Skeletal muscle tissue (tissue), 4 donors: ENCODE results near the gene HS6ST3. TPM values are rescaled to one million over a fixed set of nuclear protein-coding genes. Genes with fewer than 3 reads are reported as not detected.

Source experiments
- H3K27ac ChIP-seq: one replicate; pipeline ENCODE4 v1.7.0; 2013; ENCODE audit warnings: mild to moderate bottlenecking, low read depth, low read length, inconsistent platforms
- H3K27me3 ChIP-seq, 3 donors: one replicate each; pipeline ENCODE4 v1.7.0; 2013; ENCODE audit warnings: low read length in 3 of 3; ENCODE audit not compliant: control insufficient read depth in 3 of 3, insufficient read depth in 3 of 3
- H3K36me3 ChIP-seq, 3 donors: one replicate each; pipeline ENCODE4 v1.7.0; 2013; ENCODE audit warnings: low read length in 3 of 3; ENCODE audit not compliant: control insufficient read depth in 3 of 3, insufficient read depth in 3 of 3
- H3K4me1 ChIP-seq, 3 donors: one replicate each; pipeline ENCODE4 v1.7.0; 2013; ENCODE audit warnings: low read length in 3 of 3, mild to moderate bottlenecking in 3 of 3; ENCODE audit not compliant: control insufficient read depth in 3 of 3, insufficient read depth in 3 of 3
- H3K4me3 ChIP-seq, 3 donors: one replicate each; pipeline ENCODE4 v1.7.0; 2013; ENCODE audit warnings: low read length in 3 of 3
- H3K9ac ChIP-seq, 3 donors: one replicate each; pipeline ENCODE4 v1.7.0; 2013; ENCODE audit warnings: low read length in 3 of 3, mild to moderate bottlenecking in 3 of 3, moderate library complexity in 2 of 3, low read depth in 1 of 3
- H3K9me3 ChIP-seq, 3 donors: one replicate each; pipeline ENCODE4 v1.7.0; 2013; ENCODE audit warnings: low read length in 3 of 3; ENCODE audit not compliant: control insufficient read depth in 3 of 3
- total RNA-seq: library from RNA; depleted of rRNA; stranded (reverse); fragments of >200 nt; gene quantifications from one replicate; pipeline ENCODE4 v1.2.3, GENCODE V29; 2014
- donor health status: Osteomylitis.

The HS6ST3 gene
- total RNA-seq, 1 donor from 2014 or later, result 0.52 TPM

- Histone ChIP-seq H3K9me3 (no peaks in the 10 kb centered on the region), H3K9ac (no peak overlapping the region), H3K4me1 (no peaks in the 10 kb centered on the region), H3K4me3 (no peak overlapping the region), H3K36me3 (no peaks in the 10 kb centered on the region), H3K27me3 (no peaks in the 10 kb centered on the region), H3K27ac (no peak overlapping the region)
Measured at GRCh38 chr13:96191367-96191766, 101.5 kb downstream of the HS6ST3 start.

DNA sequence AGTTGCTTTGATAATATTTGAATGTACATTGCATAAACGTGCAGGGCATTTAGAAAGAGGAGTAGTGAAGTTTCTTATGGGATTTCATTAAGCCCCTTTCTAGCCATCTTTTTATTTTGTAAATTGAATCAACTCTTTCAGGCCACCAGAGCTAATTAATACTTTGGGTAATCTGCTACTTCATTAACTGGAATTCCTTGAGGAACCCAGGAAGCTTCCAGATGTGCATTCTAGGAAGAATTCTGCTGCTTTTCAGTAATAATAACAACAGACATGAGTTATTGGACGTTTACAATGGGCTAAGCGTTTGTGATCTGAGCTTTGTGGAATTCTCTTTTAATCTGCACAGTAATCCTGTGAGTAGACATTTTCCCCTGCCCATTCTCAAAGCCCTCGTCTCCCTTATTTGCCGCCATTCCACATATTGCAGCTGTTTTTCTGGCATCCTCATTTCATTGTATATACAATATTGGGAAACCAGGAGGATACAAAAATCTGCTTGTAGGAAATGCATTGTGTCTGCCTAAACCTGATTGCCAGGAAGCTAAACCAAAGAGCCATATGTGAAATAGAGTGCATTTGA, 103.9 kb downstream of the HS6ST3 start:
- H3K36me3 ChIP-seq, result no peaks in the 10 kb centered on the region
- no peak overlapping the region for H3K27ac ChIP-seq
- no peak overlapping the region for H3K4me3 ChIP-seq
- H3K9me3 ChIP-seq, result no peaks in the 10 kb centered on the region
- H3K9ac ChIP-seq, result no peak overlapping the region
- no peaks in the 10 kb centered on the region for H3K27me3 ChIP-seq
- no peaks in the 10 kb centered on the region for H3K4me1 ChIP-seq

- Histone ChIP-seq H3K27me3 (no peaks in the 10 kb centered on the region), H3K9ac (no peak overlapping the region), H3K27ac (no peak overlapping the region), H3K9me3 (no peaks in the 10 kb centered on the region), H3K4me1 (no peaks in the 10 kb centered on the region), H3K36me3 (no peaks in the 10 kb centered on the region), H3K4me3 (no peak overlapping the region)
Measured at GRCh38 chr13:96198038-96198437, 108.1 kb downstream of the HS6ST3 start.

DNA sequence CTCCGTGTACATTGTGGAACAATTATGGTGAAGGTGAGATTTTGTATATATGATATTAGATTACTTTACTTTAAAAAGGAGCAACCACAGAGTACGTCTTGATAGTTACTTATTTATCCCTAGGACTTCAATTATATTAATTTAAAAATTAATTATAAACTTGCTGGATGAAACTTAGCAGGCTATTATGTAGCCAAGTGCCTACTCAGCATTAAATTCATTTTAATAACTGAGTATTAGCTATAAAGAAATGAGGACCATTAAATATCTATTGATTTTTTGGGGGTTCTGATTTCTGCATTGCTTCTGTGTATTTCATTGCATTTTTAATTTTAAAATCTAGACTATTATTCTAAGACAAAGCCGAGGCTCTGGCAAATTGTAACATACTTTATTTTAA, 109.4 kb downstream of the HS6ST3 start:
- H3K4me3 ChIP-seq, result no peak overlapping the region
- no peaks in the 10 kb centered on the region for H3K36me3 ChIP-seq
- H3K4me1 ChIP-seq, result no peaks in the 10 kb centered on the region
- no peak overlapping the region for H3K27ac ChIP-seq
- no peaks in the 10 kb centered on the region for H3K27me3 ChIP-seq
- no peaks in the 10 kb centered on the region for H3K9me3 ChIP-seq
- H3K9ac ChIP-seq, result no peak overlapping the region

GRCh38 chr13:96200810-96201209, 110.9 kb downstream of the HS6ST3 start:
- no peaks in the 10 kb centered on the region for H3K27me3 ChIP-seq
- no peak overlapping the region for H3K27ac ChIP-seq
- no peak overlapping the region for H3K4me3 ChIP-seq
- no peak overlapping the region for H3K9ac ChIP-seq
- no peaks in the 10 kb centered on the region for H3K4me1 ChIP-seq
- H3K36me3 ChIP-seq, result no peaks in the 10 kb centered on the region
- H3K9me3 ChIP-seq, result no peaks in the 10 kb centered on the region

- Histone ChIP-seq H3K4me3 (no peak overlapping the region), H3K9me3 (no peaks in the 10 kb centered on the region), H3K9ac (no peak overlapping the region), H3K4me1 (no peaks in the 10 kb centered on the region), H3K27me3 (no peaks in the 10 kb centered on the region), H3K36me3 (no peaks in the 10 kb centered on the region), H3K27ac (no peak overlapping the region)
Measured at GRCh38 chr13:96202315-96202714, 112.4 kb downstream of the HS6ST3 start.

- Histone ChIP-seq H3K9ac (no peak overlapping the region), H3K4me3 (no peak overlapping the region), H3K4me1 (no peaks in the 10 kb centered on the region), H3K36me3 (no peaks in the 10 kb centered on the region), H3K9me3 (peaks cover 0 to 2% (median 0%) of the 10 kb centered on the region in 3 donors), H3K27me3 (no peaks in the 10 kb centered on the region), H3K27ac (no peak overlapping the region)
Measured at GRCh38 chr13:96203471-96203870, 113.6 kb downstream of the HS6ST3 start.

- H3K27me3 ChIP-seq, result no peaks in the 10 kb centered on the region
- H3K36me3 ChIP-seq, result no peaks in the 10 kb centered on the region
- no peak overlapping the region for H3K27ac ChIP-seq
- H3K4me1 ChIP-seq, result peaks cover 0 to 2% (median 0%) of the 10 kb centered on the region in 3 donors
- no peak overlapping the region for H3K4me3 ChIP-seq
- no peaks in the 10 kb centered on the region for H3K9me3 ChIP-seq
- H3K9ac ChIP-seq, result no peak overlapping the region
Measured at GRCh38 chr13:96214824-96215445, 125.0 kb downstream of the HS6ST3 start.

DNA sequence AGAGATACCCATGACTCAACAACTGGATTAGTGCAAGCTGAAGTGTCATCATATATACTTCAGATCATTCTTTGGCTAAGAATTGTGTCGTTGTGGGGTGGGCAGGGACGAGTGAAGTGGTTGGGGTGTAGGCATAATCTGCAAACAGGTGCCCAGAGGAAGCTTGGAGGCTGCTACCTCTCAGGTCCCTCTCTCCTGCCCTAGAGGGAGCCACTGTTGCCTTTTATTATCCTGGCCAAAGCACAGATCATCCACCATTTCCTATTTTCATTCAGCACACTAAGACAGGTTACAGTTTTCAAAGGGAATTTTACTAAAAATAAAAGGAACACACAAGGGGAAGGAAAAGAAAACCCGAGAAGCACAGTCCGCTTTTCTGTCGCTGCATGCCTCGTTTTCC, 126.6 kb downstream of the HS6ST3 start:
- Histone ChIP-seq H3K4me1 (peaks cover 0 to 2% (median 0%) of the 10 kb centered on the region in 3 donors), H3K9me3 (no peaks in the 10 kb centered on the region), H3K9ac (no peak overlapping the region), H3K36me3 (no peaks in the 10 kb centered on the region), H3K27me3 (no peaks in the 10 kb centered on the region), H3K27ac (no peak overlapping the region), H3K4me3 (no peak overlapping the region)

- H3K4me3 ChIP-seq, result no peak overlapping the region
- no peak overlapping the region for H3K9ac ChIP-seq
- H3K9me3 ChIP-seq, result no peaks in the 10 kb centered on the region
- no peak overlapping the region for H3K27ac ChIP-seq
- H3K36me3 ChIP-seq, result no peaks in the 10 kb centered on the region
- peaks cover 0 to 5% (median 3%) of the 10 kb centered on the region in 3 donors for H3K4me1 ChIP-seq
- H3K27me3 ChIP-seq, result no peaks in the 10 kb centered on the region
Measured at GRCh38 chr13:96218475-96218874, 128.6 kb downstream of the HS6ST3 start.
